Measurements from ENCODE around the gene LMOD3.

Gene LMOD3

DNA sequence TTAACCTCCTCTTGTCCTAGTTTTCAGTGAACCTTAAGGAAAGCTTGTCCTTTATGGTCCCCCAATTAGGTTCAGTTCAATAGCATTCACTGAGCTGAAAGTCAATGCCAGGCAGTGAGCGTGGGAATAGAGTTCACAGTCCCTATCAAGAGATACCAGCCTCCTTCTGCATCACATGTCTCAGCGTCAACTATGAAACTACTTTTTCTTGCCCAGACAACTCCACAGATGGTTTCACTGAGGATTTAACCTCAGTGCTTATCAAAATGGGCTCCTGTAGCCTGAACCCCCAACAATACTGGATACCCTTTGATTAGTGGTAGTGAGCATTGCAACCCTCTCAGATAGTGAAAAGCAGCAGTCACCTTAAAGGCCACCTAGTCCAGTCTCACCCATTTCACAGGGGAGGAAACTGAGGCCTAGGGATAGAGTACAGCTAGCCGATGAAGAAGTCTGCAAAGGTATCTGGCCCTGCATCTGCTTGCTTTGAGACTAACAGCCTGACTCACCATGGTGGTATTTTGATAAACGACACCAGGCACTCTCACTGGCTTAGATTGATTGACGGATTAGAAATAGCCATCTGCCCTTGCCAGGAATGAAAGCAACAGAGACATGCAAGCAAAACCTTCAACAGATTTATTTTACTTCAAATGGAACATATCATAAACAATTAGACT lies 40.7 kb downstream of the LMOD3 start:
- Histone ChIP-seq H3K27me3 (replicated peaks) (no peaks in the 10 kb centered on the region), H3K36me3 (replicated peaks) (no peaks in the 10 kb centered on the region), H3K4me3 (ENCODE audit: low read depth, low read length) (no peak overlapping the region), H3K27ac (peak overlapping the region; percentile 88)
- TF ChIP-seq, protein P1, sequence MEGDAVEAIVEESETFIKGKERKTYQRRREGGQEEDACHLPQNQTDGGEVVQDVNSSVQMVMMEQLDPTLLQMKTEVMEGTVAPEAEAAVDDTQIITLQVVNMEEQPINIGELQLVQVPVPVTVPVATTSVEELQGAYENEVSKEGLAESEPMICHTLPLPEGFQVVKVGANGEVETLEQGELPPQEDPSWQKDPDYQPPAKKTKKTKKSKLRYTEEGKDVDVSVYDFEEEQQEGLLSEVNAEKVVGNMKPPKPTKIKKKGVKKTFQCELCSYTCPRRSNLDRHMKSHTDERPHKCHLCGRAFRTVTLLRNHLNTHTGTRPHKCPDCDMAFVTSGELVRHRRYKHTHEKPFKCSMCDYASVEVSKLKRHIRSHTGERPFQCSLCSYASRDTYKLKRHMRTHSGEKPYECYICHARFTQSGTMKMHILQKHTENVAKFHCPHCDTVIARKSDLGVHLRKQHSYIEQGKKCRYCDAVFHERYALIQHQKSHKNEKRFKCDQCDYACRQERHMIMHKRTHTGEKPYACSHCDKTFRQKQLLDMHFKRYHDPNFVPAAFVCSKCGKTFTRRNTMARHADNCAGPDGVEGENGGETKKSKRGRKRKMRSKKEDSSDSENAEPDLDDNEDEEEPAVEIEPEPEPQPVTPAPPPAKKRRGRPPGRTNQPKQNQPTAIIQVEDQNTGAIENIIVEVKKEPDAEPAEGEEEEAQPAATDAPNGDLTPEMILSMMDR (IDR thresholded peaks at IDR 0.05; ENCODE audit: low read depth, low read length, missing control alignments) = no peak
- peak; percentile 73 for DNase-seq
- in situ Hi-C loops (cut with HindIII; ENCODE audit: low pct_ligation_motif_present, low sequenced_read_pairs) = no loop called here

DNA sequence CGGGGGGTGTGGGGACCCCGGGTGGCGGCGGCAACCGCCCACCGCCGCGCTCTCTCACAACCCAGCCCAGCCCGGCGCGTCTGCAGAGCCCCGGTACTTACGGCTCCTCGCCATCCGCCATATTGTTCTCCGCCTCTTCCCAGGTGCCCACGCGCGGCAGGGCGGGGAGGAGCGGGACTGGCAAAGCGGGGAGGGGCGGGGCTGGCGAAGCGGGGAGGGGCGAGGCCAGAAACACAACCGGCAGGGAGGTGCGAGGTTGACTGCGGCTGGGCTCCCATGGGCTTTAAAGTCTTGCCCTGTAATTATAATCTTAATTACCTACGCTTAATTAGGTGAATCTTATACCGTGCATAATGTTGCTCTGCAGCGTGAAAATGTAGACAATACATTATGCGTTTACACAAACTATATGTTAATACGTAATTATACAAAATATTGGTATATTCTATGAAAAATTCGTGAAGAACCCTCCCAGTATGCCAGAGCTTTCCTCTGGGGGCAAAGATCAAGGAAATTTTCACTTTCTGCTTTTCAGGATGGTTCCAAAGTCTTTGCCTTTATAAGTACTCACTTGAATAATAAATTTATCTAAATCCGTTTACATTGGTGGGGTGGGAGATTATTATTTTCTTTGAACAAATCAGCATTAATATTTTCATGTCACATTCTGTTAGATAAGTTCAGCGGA lies 42.0 kb downstream of the LMOD3 start, which contains the start of gene UBA3:
Gene UBA3 (minus strand): TSS at position 133 of the 688 bp plus-strand sequence. CDS start 12 bp downstream, at position 121.
- peak; percentile 79 for DNase-seq
- H3K4me3 ChIP-seq (ENCODE audit: low read depth, low read length) = peak within 1 kb of the TSS; percentile 68
- in situ Hi-C loops (cut with HindIII; ENCODE audit: low pct_ligation_motif_present, low sequenced_read_pairs) = no loop called here
- peak within 1 kb of the TSS; percentile 63 for H3K27ac ChIP-seq
- no peaks in the 10 kb centered on the region for H3K27me3 ChIP-seq (replicated peaks)
- TF ChIP-seq, protein P1 (IDR thresholded peaks at IDR 0.05; ENCODE audit: low read depth, low read length, missing control alignments) = no peak
- H3K36me3 ChIP-seq (replicated peaks) = peaks cover 3% of the 10 kb centered on the region

DNA sequence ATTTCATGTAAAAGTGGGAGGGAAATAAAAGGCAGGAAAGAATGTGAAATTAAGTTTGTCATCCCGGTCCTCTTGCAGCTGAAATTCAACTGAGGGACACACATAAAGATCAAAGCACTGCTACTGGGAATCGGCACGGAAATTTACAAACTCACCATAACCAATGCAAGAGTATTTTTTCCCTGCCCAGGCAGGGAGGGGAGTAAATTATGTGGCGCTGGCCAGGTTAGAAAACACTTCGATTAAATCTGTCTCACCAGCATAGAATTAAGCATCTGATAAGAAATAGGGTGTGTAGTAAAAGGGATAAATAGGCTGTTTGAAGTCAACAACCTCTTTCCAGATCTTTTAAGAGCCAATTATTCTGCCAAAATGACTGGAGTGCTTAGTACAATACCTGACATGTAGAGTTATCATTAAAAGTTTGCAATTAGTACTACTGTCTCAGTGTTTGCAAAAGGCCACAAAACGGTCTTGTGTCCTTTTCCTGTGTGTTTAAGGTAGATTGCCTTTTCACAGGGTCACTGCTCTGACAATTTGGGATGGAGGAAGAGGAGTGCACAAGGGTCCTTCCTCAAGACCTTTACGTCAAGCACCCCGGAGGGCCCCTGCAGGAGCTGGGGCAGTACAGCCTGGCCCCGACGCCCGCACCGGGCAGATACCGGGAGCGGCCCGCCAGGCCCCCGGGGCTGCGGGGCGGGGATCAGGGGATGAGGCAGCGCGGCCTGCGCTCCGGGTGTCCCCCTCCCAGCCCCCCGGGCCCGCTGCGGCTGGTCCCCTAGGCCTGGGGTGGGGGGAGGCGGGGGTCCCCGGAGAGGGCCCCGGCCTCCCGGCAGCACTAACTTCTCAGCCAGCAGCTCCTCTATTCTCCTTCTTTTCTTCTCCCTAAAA lies 42.9 kb downstream of the LMOD3 start:
- peaks cover 3% of the 10 kb centered on the region for H3K36me3 ChIP-seq (replicated peaks)
- in situ Hi-C loops (cut with HindIII; ENCODE audit: low pct_ligation_motif_present, low sequenced_read_pairs) = no loop called here
- TF ChIP-seq, protein P1 (IDR thresholded peaks at IDR 0.05; ENCODE audit: low read depth, low read length, missing control alignments) = no peak
- peak overlapping the region; percentile 68 for H3K4me3 ChIP-seq (ENCODE audit: low read depth, low read length)
- peak overlapping the region; percentile 63 for H3K27ac ChIP-seq
- no peaks in the 10 kb centered on the region for H3K27me3 ChIP-seq (replicated peaks)
- no peak for DNase-seq

DNA sequence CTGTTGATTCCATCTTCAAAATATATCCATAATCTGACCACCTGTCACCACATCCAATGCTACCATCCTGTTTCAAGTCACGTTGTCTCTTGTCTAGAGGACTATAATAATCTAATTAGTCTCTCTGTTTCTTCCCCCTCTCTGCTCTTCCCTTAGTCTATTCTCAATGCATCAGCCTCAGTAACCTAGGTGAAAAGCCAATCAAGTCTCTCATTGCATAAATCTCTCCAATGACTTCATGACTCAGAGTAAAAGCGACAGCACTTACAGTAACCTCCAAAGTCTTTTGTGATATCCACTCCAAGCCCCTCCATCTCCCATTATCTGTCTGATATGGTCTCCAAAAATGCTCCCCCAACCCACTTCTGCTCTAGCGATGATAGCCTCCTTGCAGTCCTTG lies 49.5 kb downstream of the LMOD3 start:
- Histone ChIP-seq H3K27me3 (replicated peaks) (no peaks in the 10 kb centered on the region), H3K4me3 (ENCODE audit: low read depth, low read length) (no peak overlapping the region), H3K36me3 (replicated peaks) (peaks cover 19% of the 10 kb centered on the region), H3K27ac (no peak overlapping the region)
- TF ChIP-seq, protein P1 (IDR thresholded peaks at IDR 0.05; ENCODE audit: low read depth, low read length, missing control alignments) = no peak
- no peak for DNase-seq
- in situ Hi-C loops (cut with HindIII; ENCODE audit: low pct_ligation_motif_present, low sequenced_read_pairs) = no loop called here

DNA sequence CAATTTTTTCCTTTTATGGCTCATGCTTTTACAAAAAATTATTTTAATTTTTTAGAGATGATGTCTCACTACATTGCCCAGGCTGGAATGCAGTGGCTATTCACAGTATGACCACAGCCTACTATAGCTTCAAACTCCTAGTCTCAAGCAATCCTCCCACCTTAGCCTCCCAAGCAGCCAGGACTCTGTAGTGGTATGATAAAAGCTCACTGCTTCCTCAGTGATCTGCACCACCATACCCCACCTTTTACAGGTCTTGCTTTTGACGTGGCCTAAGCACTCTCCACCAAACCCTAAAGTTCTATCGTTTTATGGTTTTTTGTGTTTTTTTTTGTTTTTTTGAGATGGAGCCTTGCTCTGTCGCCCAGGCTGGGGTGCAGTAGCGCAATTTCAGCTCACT lies 56.3 kb downstream of the LMOD3 start:
- Histone ChIP-seq H3K4me3 (ENCODE audit: low read depth, low read length) (no peak overlapping the region), H3K36me3 (replicated peaks) (peaks cover 15% of the 10 kb centered on the region), H3K27me3 (replicated peaks) (no peaks in the 10 kb centered on the region), H3K27ac (no peak overlapping the region)
- in situ Hi-C loops (cut with HindIII; ENCODE audit: low pct_ligation_motif_present, low sequenced_read_pairs) = no loop called here
- no peak for DNase-seq
- TF ChIP-seq, protein P1 (IDR thresholded peaks at IDR 0.05; ENCODE audit: low read depth, low read length, missing control alignments) = no peak
